Kidney (tissue), 14 donors: ENCODE measurements around the gene SLC39A10. TPM values are rescaled to one million over a fixed set of nuclear protein-coding genes. Genes with fewer than 3 reads are reported as not detected.

Source experiments
- DNase-seq, 5 donors: peaks; one replicate each; pipeline ENCODE4 v3.0.0-alpha.2; 2013 to 2020
- FAIRE-seq: peaks from 2 replicates; lab custom pipeline; 2012; peaks lifted over from hg19 to GRCh38; lab: Jason Lieb, UNC
- H3K27ac ChIP-seq, 2 donors: one replicate each; pipeline ENCODE4 v1.7.0; 2013; ENCODE audit warnings: low read depth in 2 of 2, low read length in 2 of 2, inconsistent platforms in 1 of 2
- H3K27me3 ChIP-seq: one replicate; pipeline ENCODE4 v1.7.1; 2013; ENCODE audit warnings: low read length, inconsistent platforms; ENCODE audit not compliant: control insufficient read depth, insufficient read depth
- H3K36me3 ChIP-seq, 3 donors: one replicate each; pipeline versions ENCODE4 v1.7.0 to v1.7.1; 2013; ENCODE audit warnings: low read length in 3 of 3, control low read depth in 1 of 3, inconsistent platforms in 1 of 3; ENCODE audit not compliant: insufficient read depth in 3 of 3, control insufficient read depth in 2 of 3
- H3K4me1 ChIP-seq, 3 donors: one replicate each; pipeline versions ENCODE4 v1.7.0 to v1.7.1; 2013; ENCODE audit warnings: low read length in 3 of 3, inconsistent platforms in 1 of 3, low read depth in 1 of 3; ENCODE audit not compliant: control insufficient read depth in 2 of 3, insufficient read depth in 2 of 3
- H3K4me3 ChIP-seq, 3 donors: one replicate each; pipeline versions ENCODE4 v1.7.0 to v1.8.1; 2013; ENCODE audit warnings: low read length in 3 of 3, control low read depth in 1 of 3, inconsistent platforms in 1 of 3
- H3K9ac ChIP-seq, 3 donors: one replicate each; pipeline versions ENCODE4 v1.7.0 to v1.7.1; 2013; ENCODE audit warnings: low read length in 3 of 3, control low read depth in 1 of 3, inconsistent platforms in 1 of 3
- H3K9me3 ChIP-seq, 3 donors: one replicate each; pipeline versions ENCODE4 v1.7.0 to v1.7.1; 2013; ENCODE audit warnings: low read length in 3 of 3, control low read depth in 1 of 3, inconsistent platforms in 1 of 3; ENCODE audit not compliant: control insufficient read depth in 2 of 3, insufficient read depth in 1 of 3
- intact Hi-C: fragments of 100-400 bp; cut with DNase I; formaldehyde crosslinking; loops from one replicate; pipeline ENCODE4 v1.11.1; 2022
- polyA plus RNA-seq: library from polyadenylated mRNA; stranded (reverse); fragments of 350-450 nt; fragmentation: Illumina TruSeq; extraction: RNeasy Lipid Tissue Mini Kit (QIAGEN cat#74804); gene quantifications from one replicate; pipeline ENCODE4 v1.2.3, GENCODE V29; 2014; ENCODE audit warnings: low read depth, low replicate concordance; ENCODE audit not compliant: insufficient read depth
- total RNA-seq: library from RNA; stranded (reverse); fragmentation: NEBNext Ultra II Directional; extraction: Animal tissue kit (Norgen Biotek cat#: 25700); gene quantifications from one replicate; pipeline ENCODE4 v1.2.1, GENCODE V29; 2021
- TF ChIP-seq, protein P1 (sequence below): IDR thresholded peaks from 3 replicates; pipeline ENCODE4 v1.5.1; 2012; ENCODE audit warnings: mild to moderate bottlenecking, moderate library complexity, borderline replicate concordance; ENCODE audit not compliant: insufficient read depth; ENCODE audit errors: extremely low read depth
- donor health status: control.
- donor health status: control.
- donor health status: control.
- donor health status: control.
- donor health status: control.
- donor health status: DM: yes; HTN: yes; CAD: no.
- donor health status: Normal renal cell carcinoma (clear cell type).

SLC39A10 gene
- total and polyA plus RNA-seq, 2 donors from 2014 or later = 5.4 to 36.7 TPM

DNA sequence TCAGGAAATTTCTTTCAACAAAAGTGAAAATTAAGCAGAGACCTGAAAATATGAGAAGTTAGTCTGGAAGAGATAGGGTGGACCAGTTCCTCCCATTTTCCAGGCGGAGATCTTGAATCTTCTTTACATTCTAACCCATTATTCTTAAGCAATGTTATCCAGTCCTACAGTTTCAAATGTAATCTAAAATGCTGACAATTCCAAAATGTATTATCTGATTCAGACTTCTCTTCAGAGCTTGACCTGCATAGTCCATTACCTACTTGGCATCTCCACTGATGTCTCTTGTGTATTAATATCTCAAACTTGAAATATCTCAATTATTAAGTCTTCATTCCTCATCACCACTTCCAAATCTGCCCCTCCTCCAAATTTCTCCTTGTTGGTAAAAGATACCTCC, 28.4 kb upstream of the SLC39A10 start:
- FAIRE-seq (no peak), DNase-seq (no peak)
- Histone ChIP-seq H3K9me3 (no peaks in the 10 kb centered on the region), H3K36me3 (no peaks in the 10 kb centered on the region), H3K27ac (no peak overlapping the region), H3K4me3 (no peak overlapping the region), H3K27me3 (no peaks in the 10 kb centered on the region), H3K9ac (no peak overlapping the region), H3K4me1 (no peaks in the 10 kb centered on the region)
- TF ChIP-seq, protein P1, sequence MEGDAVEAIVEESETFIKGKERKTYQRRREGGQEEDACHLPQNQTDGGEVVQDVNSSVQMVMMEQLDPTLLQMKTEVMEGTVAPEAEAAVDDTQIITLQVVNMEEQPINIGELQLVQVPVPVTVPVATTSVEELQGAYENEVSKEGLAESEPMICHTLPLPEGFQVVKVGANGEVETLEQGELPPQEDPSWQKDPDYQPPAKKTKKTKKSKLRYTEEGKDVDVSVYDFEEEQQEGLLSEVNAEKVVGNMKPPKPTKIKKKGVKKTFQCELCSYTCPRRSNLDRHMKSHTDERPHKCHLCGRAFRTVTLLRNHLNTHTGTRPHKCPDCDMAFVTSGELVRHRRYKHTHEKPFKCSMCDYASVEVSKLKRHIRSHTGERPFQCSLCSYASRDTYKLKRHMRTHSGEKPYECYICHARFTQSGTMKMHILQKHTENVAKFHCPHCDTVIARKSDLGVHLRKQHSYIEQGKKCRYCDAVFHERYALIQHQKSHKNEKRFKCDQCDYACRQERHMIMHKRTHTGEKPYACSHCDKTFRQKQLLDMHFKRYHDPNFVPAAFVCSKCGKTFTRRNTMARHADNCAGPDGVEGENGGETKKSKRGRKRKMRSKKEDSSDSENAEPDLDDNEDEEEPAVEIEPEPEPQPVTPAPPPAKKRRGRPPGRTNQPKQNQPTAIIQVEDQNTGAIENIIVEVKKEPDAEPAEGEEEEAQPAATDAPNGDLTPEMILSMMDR = no peak
- intact Hi-C loops = no loop called here

DNA sequence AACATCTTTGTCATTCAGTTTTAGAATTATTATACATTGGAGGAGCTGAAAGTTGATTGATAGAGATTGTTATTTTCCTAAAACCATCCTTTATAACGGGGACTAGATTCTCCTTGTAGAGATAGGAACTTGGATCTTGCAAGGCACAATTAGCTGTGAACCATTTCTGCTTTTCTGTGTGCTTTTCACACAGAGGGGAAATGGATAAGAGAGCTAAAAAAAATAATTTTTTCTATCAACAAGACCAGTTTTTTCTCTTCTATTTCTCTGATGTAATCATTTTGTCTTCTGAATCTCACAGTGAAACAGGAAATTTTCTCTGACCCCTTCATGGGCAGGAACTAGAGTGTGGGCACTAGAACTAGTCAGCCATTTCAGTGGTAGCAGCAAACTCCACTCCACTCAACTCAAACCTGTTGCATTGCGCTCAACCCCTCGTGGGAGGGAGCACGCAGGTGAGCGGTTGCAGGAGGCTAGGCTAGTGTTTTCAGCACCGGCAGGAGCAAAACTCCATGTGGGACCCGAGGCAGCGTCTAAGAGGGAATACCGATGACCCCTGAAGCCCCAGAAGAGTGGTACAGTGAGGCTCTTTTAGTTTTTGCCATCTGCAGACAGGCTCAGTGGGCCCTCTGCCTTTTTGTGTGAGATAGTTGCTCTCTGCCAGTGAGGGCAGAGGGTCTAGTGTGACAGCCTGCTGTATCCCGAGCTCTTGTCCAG, 24.0 kb upstream of the SLC39A10 start:
- FAIRE-seq (no peak), DNase-seq (no peak)
- no peaks in the 10 kb centered on the region for H3K27me3 ChIP-seq
- H3K9me3 ChIP-seq = no peaks in the 10 kb centered on the region
- TF ChIP-seq, protein P1 = no peak
- no peak overlapping the region for H3K4me3 ChIP-seq
- no peaks in the 10 kb centered on the region for H3K36me3 ChIP-seq
- H3K9ac ChIP-seq = no peak overlapping the region
- H3K4me1 ChIP-seq = no peaks in the 10 kb centered on the region
- intact Hi-C loops = no loop called here
- H3K27ac ChIP-seq = no peak overlapping the region

DNA sequence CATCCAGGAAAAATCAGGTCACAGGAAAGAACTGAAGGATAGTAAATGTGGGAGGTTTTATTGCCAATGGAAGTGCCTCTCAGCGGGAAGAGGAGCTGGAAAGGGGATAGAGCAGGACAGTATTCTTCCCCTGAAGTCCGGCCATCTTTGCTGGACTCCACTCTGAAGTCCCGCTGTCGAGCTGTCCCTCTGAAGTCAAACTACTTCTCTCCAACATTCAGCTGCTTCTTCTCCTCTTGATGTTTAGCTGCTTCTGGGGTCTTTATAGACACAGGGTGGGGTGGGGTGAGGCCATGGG, 23.5 kb upstream of the SLC39A10 start:
- Histone ChIP-seq H3K36me3 (no peaks in the 10 kb centered on the region), H3K4me3 (no peak overlapping the region), H3K27me3 (no peaks in the 10 kb centered on the region), H3K4me1 (no peaks in the 10 kb centered on the region), H3K9ac (no peak overlapping the region), H3K27ac (no peak overlapping the region), H3K9me3 (no peaks in the 10 kb centered on the region)
- TF ChIP-seq, protein P1 = no peak
- intact Hi-C loops = no loop called here
- FAIRE-seq = no peak
- DNase-seq = no peak

DNA sequence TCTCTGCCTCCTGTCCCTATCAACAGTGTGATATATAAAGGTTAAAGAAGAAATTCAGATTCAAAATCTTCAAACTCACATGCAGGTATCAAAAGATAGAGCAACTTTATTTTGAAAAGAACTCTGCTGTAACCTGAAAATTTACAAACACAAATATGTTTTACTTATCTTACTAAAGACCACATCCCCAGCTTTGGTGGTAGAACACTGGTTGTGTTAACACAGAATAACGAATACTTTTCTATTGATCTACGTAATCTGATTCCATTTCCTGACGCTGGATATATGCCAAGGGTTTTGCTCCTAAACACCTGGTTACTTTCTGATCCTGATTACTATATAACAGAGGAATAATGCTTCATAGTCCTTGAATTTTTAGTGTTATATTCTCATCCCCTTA, 23.1 kb upstream of the SLC39A10 start:
- Histone ChIP-seq H3K9ac (no peak overlapping the region), H3K4me1 (no peaks in the 10 kb centered on the region), H3K4me3 (no peak overlapping the region), H3K27me3 (no peaks in the 10 kb centered on the region), H3K9me3 (no peaks in the 10 kb centered on the region), H3K27ac (no peak overlapping the region), H3K36me3 (no peaks in the 10 kb centered on the region)
- intact Hi-C loops = no loop called here
- DNase-seq (no peak), FAIRE-seq (no peak)
- TF ChIP-seq, protein P1 = no peak
